Activated CD4-positive, alpha-beta T cell treated with anti-CD3 and anti-CD28 coated beads, Interleukin-2, amount 10 ng/mL, durations not matched to agents 7 days and 5 days (primary cell): ENCODE data around the gene TCF25. TPM values are rescaled to one million over a fixed set of nuclear protein-coding genes. Genes with fewer than 3 reads are reported as not detected.

Source experiments
- CTCF ChIA-PET: fragments of 350-600 bp; sonication (Branson Sonifier 250); formaldehyde crosslinking; loops from one replicate; lab custom pipeline; 2021; ENCODE audit warnings: antibody characterized with exemption; lab: Charles Lee
- POLR2A ChIA-PET: fragments of 350-600 bp; sonication (Branson Sonifier 250); formaldehyde crosslinking; loops from one replicate; lab custom pipeline; 2021; ENCODE audit warnings: antibody characterized with exemption; lab: Charles Lee
- DNase-seq: peaks from one replicate; pipeline ENCODE4 v3.0.0-alpha.2; 2020
- H3K27ac Mint-ChIP-seq: one replicate; pipeline ENCODE4 v1.8.0; 2021; ENCODE audit warnings: mild to moderate bottlenecking, moderate library complexity, mixed read lengths
- H3K27me3 Mint-ChIP-seq: one replicate; pipeline ENCODE4 v1.8.0; 2021; ENCODE audit warnings: mixed read lengths
- H3K36me3 Mint-ChIP-seq: one replicate; pipeline ENCODE4 v1.8.0; 2021; ENCODE audit warnings: low read depth, mixed read lengths
- H3K4me1 Mint-ChIP-seq: one replicate; pipeline ENCODE4 v1.8.0; 2021; ENCODE audit warnings: mixed read lengths
- H3K4me3 Mint-ChIP-seq: one replicate; pipeline ENCODE4 v1.8.0; 2021; ENCODE audit warnings: mild to moderate bottlenecking, moderate library complexity, mixed read lengths
- H3K9me3 Mint-ChIP-seq: one replicate; pipeline ENCODE4 v1.8.0; 2021; ENCODE audit warnings: mixed read lengths
- total RNA-seq, 2 experiments: library from RNA; stranded (reverse); gene quantifications; one replicate each; pipeline ENCODE4 v1.2.3, GENCODE V29; 2021

The TCF25 gene
- total RNA-seq, 2 experiments from 2014 or later = 148 to 168 TPM

DNA sequence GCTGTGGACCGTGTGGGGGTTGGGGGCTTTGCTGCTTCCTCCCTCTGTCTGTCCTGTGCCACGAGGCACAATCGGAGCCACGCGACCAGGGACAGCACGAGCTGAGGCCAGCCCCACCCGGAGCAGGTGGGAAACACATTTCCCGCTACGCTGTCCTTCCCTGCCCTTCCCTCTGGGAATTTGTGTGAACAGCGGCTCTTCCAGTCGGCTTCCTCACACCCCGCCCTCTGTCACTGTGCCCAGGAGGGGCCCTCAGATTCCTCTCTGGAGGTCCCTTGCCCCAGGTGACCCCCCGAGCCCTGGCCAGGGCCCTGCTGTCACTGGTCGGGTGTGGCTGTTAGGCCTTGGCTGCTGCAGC, 25.5 kb upstream of the TCF25 start:
- ChIA-PET POLR2A (no interaction called here), CTCF (interaction anchor here (1.1 kb wide), 1 partner anchor 142 kb away, joined by 3 read pairs; no protein-coding TSS in a partner anchor)
- Mint-ChIP-seq H3K9me3 (no peaks in the 10 kb centered on the region), H3K4me3 (no peak overlapping the region), H3K27ac (no peak overlapping the region), H3K4me1 (peaks cover 7% of the 10 kb centered on the region), H3K27me3 (no peaks in the 10 kb centered on the region), H3K36me3 (no peaks in the 10 kb centered on the region)
- no peak for DNase-seq

DNA sequence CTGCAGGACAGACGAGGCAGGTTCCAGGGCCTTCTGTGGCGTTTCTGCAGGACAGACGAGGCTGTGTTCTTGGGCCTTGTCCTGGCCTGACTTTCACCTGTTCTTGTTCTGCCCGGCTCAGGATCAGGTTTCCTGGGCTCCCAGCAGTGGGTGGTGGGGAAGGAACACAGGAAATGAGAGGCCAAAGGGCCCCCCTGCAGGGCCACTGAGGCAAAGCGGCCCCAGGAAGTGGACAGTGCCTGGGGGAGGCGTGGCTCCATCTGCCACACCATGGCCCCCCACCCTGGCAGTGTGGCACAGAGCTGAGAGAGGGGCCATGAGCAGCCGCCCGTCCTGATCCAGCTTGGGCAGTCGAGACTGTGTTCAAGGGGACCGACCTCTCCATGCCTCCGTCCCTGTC, 24.4 kb upstream of the TCF25 start:
- POLR2A ChIA-PET = no interaction called here
- H3K27me3 Mint-ChIP-seq = no peaks in the 10 kb centered on the region
- no peak overlapping the region for H3K27ac Mint-ChIP-seq
- H3K9me3 Mint-ChIP-seq = no peaks in the 10 kb centered on the region
- no peaks in the 10 kb centered on the region for H3K36me3 Mint-ChIP-seq
- H3K4me3 Mint-ChIP-seq = no peak overlapping the region
- CTCF ChIA-PET = interaction anchor here (1.6 kb wide), 1 partner anchor 11 kb away, joined by 4 read pairs; no protein-coding TSS in a partner anchor
- peaks cover 7% of the 10 kb centered on the region for H3K4me1 Mint-ChIP-seq
- no peak for DNase-seq

DNA sequence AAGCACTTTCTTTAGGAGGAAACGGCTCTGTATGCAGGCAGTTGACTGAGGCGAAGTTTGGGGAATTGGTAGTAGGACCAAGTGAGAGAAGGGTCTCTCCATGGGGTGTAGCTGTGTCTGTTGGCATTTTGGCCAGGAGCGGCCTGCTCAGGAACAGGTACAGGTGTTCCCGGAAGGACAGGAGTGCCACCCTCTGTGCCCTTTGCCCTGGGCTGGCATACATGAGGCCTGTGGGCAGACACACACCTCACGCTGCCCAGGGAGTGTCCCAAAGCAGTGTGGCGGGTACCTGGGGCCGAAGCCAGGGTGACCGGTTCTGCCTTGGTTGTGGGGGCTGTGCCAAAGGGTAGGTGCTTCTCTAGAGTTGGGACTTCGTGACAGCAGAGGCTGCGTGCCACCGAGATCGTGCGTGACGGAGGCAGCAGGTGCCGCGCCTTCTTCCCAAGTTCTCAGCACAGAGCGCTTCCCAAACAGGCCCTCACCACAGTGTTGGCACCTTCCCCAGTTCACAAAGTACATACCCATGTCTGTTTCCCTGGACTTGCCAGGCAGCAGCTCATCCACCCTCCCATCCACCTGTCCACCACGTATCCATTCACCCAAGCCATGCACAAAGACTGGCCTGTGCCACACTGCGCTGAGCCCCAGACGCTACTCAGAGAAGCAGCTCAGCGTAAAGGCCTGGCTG, 19.9 kb upstream of the TCF25 start:
- Mint-ChIP-seq H3K9me3 (no peaks in the 10 kb centered on the region), H3K27ac (no peak overlapping the region)
- POLR2A ChIA-PET = no interaction called here

DNA sequence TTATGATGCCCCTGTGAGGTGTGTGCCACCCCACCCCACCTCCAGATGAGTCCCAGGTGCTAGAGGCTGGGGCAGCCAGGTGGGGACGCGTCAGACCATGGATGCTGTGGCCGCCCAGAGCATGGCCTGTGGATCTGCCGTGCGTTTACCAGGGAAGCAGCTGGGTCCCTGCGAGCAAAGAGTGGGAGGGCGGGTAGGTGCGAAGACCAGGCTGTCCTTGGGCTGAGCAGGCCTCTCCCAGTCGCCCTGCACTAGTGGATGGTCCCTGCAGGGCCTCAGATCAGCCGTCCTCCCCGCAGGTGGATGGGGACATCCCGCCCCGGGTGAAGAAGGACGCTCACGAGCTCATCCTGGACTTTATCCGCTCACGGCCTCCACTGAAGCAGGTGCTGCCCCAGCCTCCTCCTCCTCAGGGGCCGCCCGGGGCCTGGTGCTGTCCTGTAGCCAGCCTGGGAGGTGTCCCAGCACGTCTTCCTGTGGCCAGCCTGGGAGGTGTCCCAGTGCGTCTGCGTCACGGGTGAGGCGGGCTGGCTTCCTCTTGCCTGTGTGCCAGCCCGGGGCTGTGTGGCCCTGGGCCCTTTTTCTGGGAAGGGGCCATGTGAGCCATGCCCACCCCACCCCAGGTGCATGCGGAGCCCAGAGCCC, 18.0 kb upstream of the TCF25 start:
- no peak for DNase-seq
- Mint-ChIP-seq H3K27ac (no peak overlapping the region), H3K4me3 (no peak overlapping the region), H3K27me3 (no peaks in the 10 kb centered on the region), H3K36me3 (no peaks in the 10 kb centered on the region), H3K4me1 (peaks cover under 1% of the 10 kb centered on the region), H3K9me3 (no peaks in the 10 kb centered on the region)
- ChIA-PET CTCF (interaction anchor here (1.6 kb wide), 1 partner anchor 156 kb away, joined by 8 read pairs; no protein-coding TSS in a partner anchor), POLR2A (no interaction called here)

More for the DNA sequence above, 19.9 kb upstream of the TCF25 start:
- Mint-ChIP-seq H3K36me3 (no peaks in the 10 kb centered on the region), H3K4me1 (no peaks in the 10 kb centered on the region), H3K27me3 (no peaks in the 10 kb centered on the region), H3K4me3 (no peak overlapping the region)
- CTCF ChIA-PET = interaction anchor here (0.8 kb wide), 1 partner anchor 12 kb away, joined by 3 read pairs; no protein-coding TSS in a partner anchor
- no peak for DNase-seq

DNA sequence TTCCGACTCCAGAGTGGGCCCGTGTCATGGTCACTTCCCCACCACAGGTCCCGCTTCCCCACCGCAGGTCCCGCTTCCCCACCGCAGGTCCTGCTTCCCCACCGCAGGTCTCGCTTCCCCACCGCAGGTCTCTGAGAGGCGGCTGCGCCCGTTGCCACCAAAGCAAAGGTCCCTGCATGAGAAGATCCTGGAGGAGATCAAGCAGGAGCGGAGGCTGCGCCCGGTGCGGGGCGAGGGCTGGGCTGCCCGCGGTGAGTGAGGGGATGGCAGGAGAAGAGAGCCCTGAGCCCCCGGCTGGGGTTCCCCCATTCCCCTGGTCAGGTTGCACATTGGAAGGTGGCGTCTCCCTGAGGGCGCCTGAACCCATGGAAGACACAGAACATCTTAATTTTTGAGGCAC, 17.4 kb upstream of the TCF25 start:
- Mint-ChIP-seq H3K27me3 (no peaks in the 10 kb centered on the region), H3K4me1 (peaks cover 6% of the 10 kb centered on the region), H3K27ac (no peak overlapping the region), H3K36me3 (no peaks in the 10 kb centered on the region), H3K4me3 (no peak overlapping the region), H3K9me3 (no peaks in the 10 kb centered on the region)
- ChIA-PET POLR2A (no interaction called here), CTCF (no interaction called here)
- no peak for DNase-seq

DNA sequence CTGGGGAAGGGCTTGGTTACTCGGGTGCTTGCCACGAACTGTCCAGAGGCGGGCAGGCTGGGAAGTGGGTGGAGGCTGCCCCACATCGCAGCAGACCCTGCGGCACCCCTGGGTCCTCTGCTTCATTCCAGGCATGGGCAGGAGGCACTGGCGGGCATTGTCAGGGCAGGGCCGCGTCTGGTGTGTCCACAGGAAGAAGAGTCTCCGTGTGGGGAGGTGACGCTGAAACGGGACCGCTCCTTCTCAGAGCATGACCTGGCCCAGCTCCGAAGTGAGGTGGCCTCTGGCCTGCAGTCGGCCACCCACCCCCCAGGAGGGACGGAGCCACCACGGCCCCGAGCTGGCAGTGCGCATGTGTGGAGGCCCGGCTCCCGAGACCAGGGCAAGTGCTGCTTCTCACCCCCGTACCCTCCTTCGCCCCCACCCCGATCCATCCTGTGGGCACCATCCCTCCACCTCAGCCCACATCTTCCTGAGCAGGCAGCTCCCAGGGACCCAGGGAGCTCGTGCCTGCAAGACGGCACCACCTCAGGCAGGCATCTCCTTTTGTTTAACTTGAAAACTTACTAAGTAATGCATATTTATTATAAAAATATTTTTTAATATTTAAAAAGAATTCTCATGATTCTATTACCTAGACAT, 14.3 kb upstream of the TCF25 start:
- H3K4me1 Mint-ChIP-seq = peaks cover 27% of the 10 kb centered on the region
- DNase-seq = no peak
- POLR2A ChIA-PET = no interaction called here
- no peaks in the 10 kb centered on the region for H3K27me3 Mint-ChIP-seq
- no peak overlapping the region for H3K27ac Mint-ChIP-seq
- no peaks in the 10 kb centered on the region for H3K9me3 Mint-ChIP-seq
- CTCF ChIA-PET = interaction anchor here (1.2 to 6.5 kb wide), 5 partner anchors 41 to 158 kb away, joined by 3 to 46 read pairs (median 10); partner anchors contain the start of gene SPATA2L
- H3K4me3 Mint-ChIP-seq = no peak overlapping the region
- no peaks in the 10 kb centered on the region for H3K36me3 Mint-ChIP-seq

DNA sequence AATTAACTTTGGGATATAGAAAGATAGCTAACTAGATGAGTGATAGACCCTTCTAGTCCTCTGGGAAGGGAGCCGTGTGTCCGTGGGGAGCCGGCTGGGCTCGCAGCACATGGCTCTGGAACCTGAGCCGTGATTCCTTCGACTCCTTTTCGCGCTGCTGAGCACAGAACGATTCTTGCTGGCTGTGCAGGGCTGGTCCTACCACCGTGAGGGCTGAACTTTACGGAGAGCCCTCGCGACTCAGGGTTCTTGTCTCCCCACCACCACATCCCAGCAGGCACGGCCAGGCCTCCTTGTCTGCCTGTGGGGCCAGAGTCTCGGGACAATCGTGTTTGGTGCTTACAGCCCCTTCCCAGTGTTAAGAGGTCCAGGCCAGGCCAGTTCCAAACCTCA, 13.8 kb upstream of the TCF25 start:
- H3K27me3 Mint-ChIP-seq = no peaks in the 10 kb centered on the region
- no peak overlapping the region for H3K4me3 Mint-ChIP-seq
- peaks cover 2% of the 10 kb centered on the region for H3K36me3 Mint-ChIP-seq
- POLR2A ChIA-PET = no interaction called here
- no peak for DNase-seq
- CTCF ChIA-PET = interaction anchor here (0.7 to 6.5 kb wide), 13 partner anchors 8 to 570 kb away, joined by 3 to 46 read pairs (median 4); partner anchors contain the start of genes SPATA2L and TCF25
- no peaks in the 10 kb centered on the region for H3K9me3 Mint-ChIP-seq
- H3K4me1 Mint-ChIP-seq = peaks cover 32% of the 10 kb centered on the region
- H3K27ac Mint-ChIP-seq = no peak overlapping the region

DNA sequence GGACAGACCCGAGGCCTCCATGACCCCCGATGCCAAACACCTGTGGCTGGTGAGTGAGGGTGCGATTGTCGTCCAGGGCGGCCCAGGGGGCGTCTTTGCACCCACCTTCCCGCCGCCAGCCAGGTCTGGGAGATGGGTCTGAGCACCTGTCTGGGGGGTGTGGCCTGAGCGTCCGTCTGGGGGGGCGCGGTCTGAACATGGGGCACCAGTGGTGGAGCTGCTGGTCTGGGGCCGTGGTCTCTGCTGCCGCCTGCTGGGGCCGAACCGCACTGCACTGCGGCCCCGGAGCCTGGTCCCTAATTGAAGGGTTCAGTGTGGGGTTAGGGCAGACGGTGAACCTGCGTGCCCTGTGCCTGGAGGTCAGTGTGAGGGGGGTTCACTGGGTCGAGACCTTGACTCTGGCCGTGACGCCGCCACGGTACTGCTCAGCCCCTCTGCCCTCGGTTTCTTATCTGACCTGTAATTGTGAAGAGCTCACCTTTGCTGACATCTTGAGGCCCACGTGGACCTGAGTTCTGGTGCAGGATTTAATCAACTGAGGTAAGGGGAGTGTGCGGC, 12.6 kb upstream of the TCF25 start:
- no peak overlapping the region for H3K27ac Mint-ChIP-seq
- peaks cover 39% of the 10 kb centered on the region for H3K4me1 Mint-ChIP-seq
- ChIA-PET POLR2A (no interaction called here), CTCF (interaction anchor here (0.6 to 6.5 kb wide), 36 partner anchors 9 to 571 kb away, joined by 3 to 46 read pairs (median 4); partner anchors contain the start of genes SPATA2L, TCF25 and TUBB3)
- no peak overlapping the region for H3K4me3 Mint-ChIP-seq
- peak; percentile 75 for DNase-seq
- H3K36me3 Mint-ChIP-seq = peaks cover 5% of the 10 kb centered on the region
- no peaks in the 10 kb centered on the region for H3K27me3 Mint-ChIP-seq
- no peaks in the 10 kb centered on the region for H3K9me3 Mint-ChIP-seq

DNA sequence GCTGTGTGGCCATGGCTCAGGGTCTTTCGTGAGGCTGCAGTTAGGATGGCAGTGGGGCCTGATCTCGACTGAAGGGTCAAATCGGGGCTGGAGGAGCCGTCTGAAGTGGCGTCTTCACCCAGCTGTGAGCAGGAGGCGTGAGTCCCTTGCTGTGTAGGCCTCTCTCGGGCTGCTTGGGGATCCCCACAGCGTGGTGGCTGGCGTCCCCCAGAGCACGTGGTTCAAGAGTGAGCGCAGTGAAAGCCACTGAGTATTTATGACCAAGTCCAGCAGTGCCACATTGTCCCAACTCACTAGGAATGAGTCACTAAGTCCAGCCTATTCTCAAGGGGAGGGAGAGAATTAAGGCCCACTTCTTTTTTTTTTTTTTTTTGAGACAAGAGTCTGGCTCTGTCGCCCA, 11.7 kb upstream of the TCF25 start:
- ChIA-PET CTCF (interaction anchor here (0.6 to 6.5 kb wide), 20 partner anchors 8 to 197 kb away, joined by 3 to 46 read pairs (median 4); partner anchors contain the start of genes SPATA2L, TCF25 and TUBB3), POLR2A (no interaction called here)
- H3K27me3 Mint-ChIP-seq = no peaks in the 10 kb centered on the region
- peaks cover 5% of the 10 kb centered on the region for H3K36me3 Mint-ChIP-seq
- H3K9me3 Mint-ChIP-seq = no peaks in the 10 kb centered on the region
- peaks cover 39% of the 10 kb centered on the region for H3K4me1 Mint-ChIP-seq
- H3K4me3 Mint-ChIP-seq = no peak overlapping the region
- H3K27ac Mint-ChIP-seq = no peak overlapping the region
- DNase-seq = no peak

DNA sequence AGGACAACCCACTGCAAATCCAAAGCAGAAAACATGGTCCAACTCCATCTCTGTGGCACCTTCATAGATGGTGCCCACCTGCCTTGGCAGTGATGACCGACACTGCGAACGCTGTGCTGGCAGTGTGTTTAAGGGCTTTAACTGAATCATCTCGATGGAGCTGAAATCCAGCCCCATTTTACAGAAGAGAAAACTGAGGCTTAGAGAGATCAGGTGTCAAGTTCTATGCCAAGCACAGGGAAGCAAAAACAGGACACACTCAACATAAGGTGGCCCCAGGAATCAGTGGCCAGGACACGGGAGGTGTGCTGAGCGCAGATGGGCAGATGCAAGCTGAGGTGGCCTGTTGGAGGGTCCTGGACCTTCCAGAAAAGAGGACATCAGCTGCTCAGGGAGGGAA, 10.7 kb upstream of the TCF25 start:
- ChIA-PET CTCF (interaction anchor here (1.4 to 6.5 kb wide), 3 partner anchors 47 to 162 kb away, joined by 4 to 46 read pairs (median 38); partner anchors contain the start of gene SPATA2L), POLR2A (no interaction called here)
- Mint-ChIP-seq H3K4me3 (peak overlapping the region; percentile 50), H3K27ac (peak overlapping the region; percentile 91), H3K9me3 (peaks cover under 1% of the 10 kb centered on the region), H3K36me3 (peaks cover 8% of the 10 kb centered on the region), H3K27me3 (no peaks in the 10 kb centered on the region), H3K4me1 (peaks cover 39% of the 10 kb centered on the region)
- no peak for DNase-seq

DNA sequence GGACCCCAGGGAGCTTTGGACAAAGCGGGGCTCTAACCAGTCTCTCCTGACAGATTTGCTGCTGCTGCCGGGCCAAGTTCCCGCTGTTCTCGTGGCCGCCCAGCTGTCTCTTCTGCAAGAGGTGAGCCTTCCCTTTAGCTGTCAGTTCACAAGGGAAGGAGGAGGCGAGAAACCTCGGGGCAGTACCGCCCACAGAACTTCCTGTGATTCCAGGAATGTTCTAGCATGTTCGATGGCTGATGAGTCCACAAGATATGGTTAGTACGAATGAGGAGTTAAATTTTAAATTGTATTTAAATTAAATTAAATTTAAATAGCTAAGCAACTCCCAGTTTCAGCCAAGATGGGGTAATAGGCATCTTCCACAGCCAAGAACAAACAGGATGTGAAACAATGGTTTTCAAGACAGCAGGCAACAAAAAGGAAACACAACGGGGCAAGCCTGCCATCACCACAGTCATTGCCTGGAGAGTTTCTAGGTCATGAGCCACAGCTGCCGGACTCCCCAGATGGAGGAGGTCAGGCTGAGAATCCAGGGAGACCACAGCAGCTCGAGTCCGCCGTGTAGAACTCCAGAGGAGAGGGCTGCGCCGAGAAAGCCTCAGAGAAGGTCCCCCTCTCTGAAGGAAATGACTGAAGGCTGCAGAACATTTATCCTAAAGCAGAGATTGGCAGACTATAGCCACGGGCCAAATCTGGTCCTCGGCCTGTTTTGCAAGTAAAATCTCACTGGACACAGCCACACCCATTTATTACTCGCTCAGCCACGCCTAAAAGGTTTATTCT, 9.5 kb upstream of the TCF25 start:
- Mint-ChIP-seq H3K9me3 (peaks cover 4% of the 10 kb centered on the region), H3K27ac (peak overlapping the region; percentile 91), H3K4me1 (peaks cover 39% of the 10 kb centered on the region), H3K36me3 (peaks cover 12% of the 10 kb centered on the region), H3K27me3 (no peaks in the 10 kb centered on the region), H3K4me3 (peak overlapping the region; percentile 53)
- POLR2A ChIA-PET = interaction anchor here (1.1 to 1.2 kb wide), 2 partner anchors 10 to 140 kb away, joined by 3 read pairs; partner anchors contain the start of gene TCF25
- peak; percentile 60 for DNase-seq
- CTCF ChIA-PET = interaction anchor here (0.6 to 6.5 kb wide), 6 partner anchors 9 to 168 kb away, joined by 3 to 46 read pairs (median 4); partner anchors contain the start of gene TCF25

DNA sequence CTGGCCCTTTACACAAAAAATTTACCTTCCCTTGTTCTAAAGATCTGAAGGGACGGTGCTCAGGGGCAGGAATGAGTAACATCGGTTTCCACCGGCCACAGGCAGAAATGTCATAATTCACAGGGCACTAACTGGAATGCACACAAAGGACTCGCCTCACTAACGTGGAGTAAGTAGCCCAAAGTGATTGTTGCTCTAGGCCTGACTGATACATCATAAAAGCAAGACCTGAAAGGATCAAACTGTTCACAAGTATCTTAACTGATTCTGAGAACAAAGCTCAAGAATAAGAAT, 8.9 kb upstream of the TCF25 start:
- Mint-ChIP-seq H3K4me3 (peak overlapping the region; percentile 53), H3K27me3 (no peaks in the 10 kb centered on the region), H3K9me3 (peaks cover 4% of the 10 kb centered on the region)

More for the DNA sequence above, 8.9 kb upstream of the TCF25 start:
- DNase-seq = no peak
- Mint-ChIP-seq H3K4me1 (peaks cover 39% of the 10 kb centered on the region), H3K36me3 (peaks cover 12% of the 10 kb centered on the region), H3K27ac (peak overlapping the region; percentile 91)
- POLR2A ChIA-PET = interaction anchor here (1.1 to 1.2 kb wide), 2 partner anchors 9 to 140 kb away, joined by 3 read pairs; partner anchors contain the start of gene TCF25
- CTCF ChIA-PET = interaction anchor here (1.2 to 6.5 kb wide), 2 partner anchors 9 to 157 kb away, joined by 4 to 46 read pairs; partner anchors contain the start of gene TCF25
